DMS53 treated with DMSO at 0.1 percent for 48 hours (cell line): ENCODE results near the gene ELFN1.
"Not testable (repeated sequence)": the region's sequence is repeated elsewhere in the genome, so short reads cannot be mapped to it uniquely, and the experiment has no call there.

Experiments
- DNase-seq: peaks from one replicate; lab custom pipeline; 2025; ENCODE audit not compliant: unreplicated experiment; lab: John Stamatoyannopoulos, UW

The ELFN1 gene

DNA sequence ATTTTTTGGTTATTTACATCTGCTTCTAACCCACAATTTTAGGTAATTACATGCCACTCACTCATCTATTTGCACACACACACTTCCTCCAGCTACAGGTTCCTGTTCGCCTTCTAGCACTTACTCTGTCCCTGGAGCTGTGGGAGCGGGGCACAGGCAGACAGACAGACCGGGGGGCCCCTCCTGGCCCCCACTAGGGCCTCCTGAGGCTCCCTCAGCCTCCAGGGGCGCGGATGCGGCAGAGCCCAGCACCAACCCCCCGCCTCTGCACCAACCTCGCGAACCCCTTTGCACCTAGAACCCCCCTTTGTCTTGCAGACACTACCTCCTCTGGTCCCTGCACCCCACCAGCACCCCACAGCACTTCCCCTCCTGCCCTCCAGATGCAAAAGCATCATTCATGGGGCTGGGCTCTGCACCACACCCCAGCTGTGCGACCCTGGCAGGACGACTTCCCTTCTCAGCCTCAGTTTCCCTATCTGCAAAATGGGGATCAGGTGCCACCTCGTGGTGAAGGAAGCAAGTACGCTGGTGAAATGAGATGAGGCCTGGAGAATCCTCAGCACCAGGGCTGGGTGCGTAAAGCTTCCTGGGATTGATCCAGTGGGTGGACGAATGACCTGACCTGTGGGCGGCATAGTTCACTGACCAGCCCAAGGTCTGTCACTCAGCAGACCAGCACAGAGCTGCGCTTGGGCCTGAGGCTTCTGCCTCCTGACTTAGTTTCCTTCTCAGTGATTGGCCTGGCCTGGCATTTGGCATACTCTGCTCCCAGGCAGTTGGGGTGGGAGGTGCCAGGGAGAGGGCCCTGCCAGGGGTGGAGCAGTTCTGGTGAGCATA lies 37.9 kb downstream of the ELFN1 start:
- no peak for DNase-seq

DNA sequence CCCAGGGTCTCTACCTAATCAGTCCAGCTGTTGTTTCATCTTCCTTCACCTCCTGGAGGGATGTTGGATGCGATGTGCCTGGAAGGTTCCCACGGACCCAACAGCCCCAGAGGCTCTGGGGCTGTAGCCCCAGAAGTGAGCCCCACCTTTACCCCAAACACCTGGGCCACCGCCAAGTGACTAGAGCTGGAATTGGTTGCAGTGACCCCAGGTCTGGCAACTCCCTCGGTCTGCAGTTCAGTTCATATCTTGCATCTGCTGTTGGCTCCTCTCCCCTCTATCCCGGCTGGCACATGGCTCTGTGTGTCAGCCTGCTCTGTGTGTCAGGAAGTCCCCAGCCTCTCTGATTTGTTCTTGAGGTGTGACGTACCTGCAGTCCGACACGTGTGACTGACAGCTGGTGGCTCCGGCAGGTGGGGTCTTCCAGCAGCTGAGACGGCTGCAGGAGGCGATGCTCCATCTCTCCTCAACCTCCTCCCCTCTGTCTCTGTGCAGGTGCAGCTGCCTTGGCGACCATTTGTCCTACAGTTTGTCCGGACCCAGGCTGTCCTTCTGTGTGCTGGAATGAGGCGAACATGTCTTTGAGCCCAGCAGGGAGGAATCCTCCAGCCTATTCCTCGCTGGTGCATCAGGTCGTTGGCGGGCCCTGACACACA lies 38.6 kb downstream of the ELFN1 start:
- DNase-seq, result no peak

DNA sequence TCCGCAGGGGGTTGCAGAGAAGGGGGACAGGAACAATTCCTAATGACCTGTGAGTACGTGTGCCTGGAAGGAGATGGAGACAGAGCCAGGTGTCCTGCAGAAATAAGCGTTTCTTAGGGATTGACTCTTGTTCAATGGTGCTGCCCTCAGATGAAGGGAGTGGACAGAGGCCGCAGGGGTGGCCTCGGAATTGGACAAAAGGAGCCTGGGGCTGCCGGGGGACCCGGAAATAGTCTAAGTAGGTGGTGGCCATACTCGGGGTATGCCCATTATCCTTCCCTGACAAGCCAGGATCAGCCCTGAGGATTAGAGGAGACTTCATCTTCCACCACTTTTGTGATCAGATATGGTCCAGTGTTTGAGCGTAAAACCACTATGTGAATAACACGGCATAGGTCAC lies 39.2 kb downstream of the ELFN1 start:
- DNase-seq, result no peak

DNA sequence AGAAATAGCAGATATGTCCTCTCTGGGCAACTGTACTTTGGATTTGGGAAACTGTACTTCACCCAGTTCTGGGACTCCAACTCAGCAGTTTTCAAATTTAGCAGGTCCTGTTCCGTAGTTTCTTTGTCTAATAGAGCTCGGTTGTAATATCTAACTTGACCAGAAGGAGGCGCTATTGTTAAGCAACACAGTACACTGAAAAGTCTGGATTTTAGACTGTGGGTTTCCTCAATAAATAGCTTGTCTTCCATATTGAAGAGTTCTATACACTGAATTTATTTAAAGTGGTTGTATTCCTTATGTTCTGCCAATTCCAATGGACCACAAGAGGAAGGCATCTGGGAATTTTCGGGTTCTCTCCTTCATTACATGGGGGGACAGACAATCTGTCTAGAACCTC lies 39.8 kb downstream of the ELFN1 start:
- DNase-seq, result no peak

DNA sequence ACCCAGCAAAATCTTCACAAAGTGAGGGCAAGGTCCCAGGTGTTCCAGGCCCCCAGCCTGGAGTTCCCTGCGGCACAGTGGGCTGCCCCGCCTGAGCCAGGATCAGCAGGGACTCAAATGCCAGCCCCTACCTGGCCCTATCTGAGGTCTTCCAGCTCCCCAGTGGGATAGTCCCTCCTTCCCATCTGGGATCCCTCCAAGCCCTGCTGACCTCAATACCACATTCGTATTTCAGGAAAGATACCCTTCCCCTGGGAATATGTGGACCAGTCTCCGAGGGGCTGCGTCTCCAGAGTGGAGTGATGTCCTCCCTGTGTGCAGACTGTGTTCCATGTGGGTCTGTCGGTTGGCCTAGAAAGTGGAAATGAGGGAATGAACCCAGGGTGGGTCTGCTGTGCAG lies 40.9 kb downstream of the ELFN1 start:
- DNase-seq, result no peak

DNA sequence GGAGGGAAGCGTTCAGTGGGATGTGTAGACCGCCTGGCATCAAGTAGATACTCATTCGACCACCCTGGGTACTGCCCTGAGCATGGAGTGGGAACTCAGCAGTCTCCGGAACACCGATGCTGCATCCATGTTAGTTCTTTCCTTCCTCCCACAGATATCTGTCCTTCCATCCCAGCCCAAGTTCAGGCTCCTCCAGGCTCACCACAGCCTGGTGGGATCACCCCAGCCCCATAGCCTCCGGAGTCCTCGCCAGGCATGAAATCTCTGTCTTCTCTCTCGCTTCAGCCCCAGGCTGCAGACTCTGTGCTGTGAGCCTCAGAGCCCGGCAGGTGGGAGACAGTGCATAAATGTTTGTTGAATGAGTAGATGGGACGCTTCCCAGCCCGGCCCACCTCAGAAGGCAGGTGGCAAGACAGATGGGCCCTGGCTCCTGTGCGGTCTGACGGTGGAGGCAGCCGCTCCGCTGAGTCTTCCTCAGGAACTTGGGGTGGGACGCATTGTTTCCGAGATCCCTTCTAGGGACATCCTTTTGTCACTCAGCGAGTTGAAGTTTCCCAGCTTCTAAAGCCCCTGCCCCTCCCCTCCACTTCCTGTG lies 42.9 kb downstream of the ELFN1 start:
- no peak for DNase-seq

DNA sequence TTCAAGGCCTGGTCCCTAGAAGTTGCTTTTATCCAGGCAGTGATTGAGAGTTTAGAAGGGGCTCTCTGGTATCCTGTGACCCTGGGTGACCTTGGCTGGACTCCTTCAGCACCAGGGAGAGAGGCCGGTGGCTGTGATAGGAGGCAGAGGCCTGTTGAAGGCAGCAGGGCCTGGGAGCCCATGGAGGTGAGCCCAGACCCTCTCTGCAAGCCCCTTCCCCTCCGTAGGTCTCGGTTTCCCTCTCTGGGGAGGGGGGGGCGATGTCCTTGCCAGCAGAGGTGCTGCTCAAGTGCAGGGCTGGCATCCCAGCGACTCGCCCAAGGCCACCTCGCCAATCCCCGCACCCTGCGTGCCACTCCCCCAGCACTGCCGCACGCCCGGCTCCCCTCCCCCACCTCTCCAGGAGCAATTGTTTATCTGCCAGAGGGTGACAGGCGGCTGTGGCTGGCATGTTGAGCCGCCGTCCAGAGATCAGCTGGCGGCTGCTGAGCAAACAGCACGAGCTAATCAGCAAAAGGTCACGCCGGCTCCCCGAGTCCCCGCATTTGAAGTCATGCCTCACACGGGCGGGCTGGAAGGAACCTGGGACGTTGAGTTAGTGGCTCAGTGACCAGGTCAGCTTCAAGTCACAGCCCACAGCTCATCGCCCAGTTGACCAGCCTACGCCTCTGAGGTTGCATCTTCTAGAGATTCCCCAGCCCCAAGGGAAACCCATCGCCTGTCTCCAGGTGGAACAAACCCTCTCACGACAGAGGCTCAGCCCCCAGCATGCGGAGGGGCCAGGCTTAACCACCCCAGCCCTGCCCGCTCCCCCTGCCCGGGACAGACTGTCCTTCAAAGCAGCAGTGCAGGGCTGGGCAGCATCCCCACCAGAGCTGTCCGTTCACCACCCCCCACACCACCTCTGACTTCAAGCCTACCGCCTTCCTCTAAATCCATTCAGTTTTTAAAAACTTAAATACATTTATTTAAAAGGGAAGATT lies 43.7 kb downstream of the ELFN1 start:
- DNase-seq, result no peak

DNA sequence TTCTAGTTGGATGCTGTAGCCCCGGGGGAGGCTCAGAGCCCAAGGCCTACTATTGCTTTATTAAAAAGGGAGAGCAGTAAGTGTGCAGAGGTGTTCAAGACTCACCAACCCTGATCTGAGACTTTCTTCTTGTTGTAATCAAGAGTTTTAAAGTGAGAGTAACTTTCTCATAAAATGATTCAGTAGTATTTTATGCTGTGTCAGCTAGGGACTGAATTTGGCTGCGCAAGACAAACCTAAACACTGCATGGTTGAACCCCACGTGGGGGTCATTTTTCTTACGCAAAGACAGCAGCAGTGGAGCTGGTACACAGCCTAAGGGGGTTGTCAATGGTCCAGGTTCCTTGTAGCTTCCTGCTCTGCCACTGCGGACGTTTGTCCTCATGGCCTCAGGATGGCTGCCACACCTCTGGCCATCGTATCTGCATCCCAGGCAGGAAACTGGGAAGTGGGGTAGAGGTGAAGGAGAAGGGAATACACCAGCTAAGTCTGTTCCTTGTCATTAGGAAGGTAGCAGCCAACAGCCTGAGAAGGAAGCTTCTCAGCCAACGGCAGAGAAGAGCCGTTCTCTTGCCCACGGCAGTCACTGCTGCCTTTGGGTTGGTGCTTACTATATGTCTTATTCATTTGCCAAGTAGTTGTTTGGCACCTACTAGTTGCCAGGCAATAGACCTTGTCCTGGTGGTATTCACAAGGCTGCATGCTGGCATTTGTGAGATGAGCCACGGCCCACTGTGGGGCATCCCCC lies 44.7 kb downstream of the ELFN1 start:
- DNase-seq, result no peak

DNA sequence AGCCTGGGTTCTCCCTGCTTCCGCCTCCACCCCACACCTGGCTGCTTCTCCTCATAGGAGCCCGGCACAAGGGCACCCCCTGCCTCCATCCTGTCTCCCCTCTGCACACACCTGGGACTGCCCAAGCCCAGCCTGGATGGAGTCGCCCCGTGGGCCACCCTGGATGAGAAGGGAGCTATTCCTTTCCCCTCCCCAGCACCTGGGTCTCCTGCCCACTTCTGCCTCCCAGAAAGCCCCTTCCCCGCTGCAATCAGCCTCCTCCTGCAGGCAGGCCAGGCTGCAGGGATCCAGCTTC lies 45.2 kb downstream of the ELFN1 start:
- DNase-seq, result no peak

DNA sequence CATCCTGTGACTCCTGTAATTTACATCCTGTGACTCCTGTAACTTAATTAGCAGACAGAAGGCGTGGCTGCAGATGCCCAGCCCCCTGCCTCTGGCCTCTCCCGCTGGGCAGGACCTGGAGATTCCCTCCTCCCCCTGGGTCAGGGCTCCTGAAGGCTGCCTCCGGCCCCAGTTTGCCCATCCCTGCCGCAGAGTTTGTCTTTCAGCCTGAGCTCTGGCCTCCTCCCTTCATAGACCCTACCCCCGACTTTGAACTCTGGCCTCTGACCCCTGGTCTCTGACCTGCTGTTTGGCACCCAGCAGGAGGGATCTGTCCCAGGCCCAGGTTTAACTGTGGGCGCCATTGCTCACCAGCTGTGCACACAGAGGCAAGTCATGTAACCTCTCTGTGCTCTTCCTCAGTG lies 45.6 kb downstream of the ELFN1 start:
- DNase-seq, result no peak

DNA sequence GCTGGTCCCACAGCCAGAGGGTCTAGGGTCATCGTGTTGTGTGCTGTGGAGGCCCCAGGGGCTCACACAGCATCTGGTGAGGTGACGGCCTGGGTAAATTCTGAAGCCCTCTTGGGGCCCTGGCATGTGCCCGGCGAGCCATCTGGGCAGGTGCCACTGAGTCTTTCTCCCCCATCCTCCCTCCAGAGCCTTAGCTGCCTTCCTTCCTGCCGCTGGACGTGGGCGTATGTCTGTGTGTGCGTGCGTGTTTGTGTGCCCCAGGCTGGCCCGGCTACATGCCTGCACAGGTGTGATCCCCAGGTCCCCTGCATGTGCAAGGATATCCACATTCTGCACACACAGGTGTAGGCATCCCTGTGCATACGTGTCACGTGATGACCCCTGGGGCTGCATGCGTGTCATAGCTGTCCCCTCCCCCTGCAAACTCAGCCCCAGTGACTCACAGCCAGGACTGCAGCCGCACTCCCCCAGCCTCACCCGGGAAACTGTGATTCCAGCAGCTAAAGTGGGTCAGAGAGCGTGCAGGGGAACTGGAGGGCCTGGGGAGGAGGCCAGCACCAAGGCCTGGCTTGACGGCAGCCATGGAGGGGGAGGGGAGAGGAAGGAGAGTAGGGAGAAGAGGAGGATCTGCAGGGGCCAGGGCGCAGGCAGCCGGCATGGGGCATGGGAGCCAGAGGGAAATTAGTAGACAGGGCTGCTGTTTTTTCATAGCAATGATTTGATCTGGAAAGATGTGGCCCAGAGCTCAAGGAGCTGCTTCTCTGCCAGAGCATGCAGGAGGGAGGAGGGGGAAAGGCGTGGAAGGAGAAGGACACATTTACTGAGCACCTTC lies 46.4 kb downstream of the ELFN1 start:
- no peak for DNase-seq

DNA sequence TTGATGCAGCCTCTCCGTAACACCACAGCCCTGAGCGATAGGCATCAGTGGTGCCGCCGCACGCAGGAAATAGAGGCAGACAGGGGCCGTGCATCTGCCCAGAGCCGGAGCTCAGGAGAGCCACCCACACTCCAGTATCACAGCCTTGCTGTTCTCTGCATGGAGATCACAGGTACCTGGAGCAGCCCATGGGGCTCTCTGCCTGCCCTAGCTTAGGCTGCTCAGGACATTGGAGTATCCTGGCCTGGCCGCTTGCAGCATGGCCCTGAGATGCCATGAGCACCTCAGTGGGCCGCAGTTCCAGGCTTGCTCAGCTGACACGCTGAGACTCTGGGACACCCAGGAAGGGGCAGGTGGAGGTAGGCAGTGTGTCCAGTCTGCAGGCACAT lies 47.0 kb downstream of the ELFN1 start:
- no peak for DNase-seq

DNA sequence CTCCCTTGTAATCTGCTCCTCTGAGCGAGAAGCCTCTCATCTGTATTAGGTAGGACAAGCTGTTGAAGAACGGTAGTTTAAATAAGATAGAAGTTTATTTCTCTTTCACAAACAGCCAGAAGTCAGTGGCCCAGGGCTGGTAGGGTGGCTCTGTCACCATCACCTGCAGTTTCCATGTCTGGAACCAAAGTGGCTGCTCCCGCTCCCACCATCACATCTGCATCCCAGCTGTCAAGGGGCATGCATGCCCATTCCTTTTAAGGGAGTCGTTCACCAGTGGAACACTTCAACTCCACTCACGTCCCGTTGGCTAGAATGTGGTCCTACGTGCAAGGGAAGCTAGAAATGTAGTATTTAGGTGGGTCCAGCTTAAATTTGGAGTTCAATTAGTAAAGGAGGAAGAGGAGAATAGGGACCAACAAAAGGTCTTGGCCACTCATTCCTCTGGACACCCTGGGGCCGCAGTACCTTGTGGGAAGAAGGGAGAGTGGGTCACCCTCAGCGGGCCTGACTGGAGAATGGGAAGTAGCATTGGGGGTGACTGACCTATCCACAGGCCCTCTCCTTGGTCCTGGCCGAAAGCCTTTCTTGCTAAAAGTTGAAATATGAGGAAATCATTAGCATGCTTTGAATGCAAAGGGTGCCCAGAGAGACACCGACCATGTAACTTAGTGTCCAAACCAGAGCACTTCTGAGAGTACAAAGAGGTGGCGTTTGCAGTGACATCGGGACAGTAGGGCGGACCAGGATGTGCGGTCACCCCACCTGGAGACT lies 48.0 kb downstream of the ELFN1 start:
- DNase-seq, result no peak

DNA sequence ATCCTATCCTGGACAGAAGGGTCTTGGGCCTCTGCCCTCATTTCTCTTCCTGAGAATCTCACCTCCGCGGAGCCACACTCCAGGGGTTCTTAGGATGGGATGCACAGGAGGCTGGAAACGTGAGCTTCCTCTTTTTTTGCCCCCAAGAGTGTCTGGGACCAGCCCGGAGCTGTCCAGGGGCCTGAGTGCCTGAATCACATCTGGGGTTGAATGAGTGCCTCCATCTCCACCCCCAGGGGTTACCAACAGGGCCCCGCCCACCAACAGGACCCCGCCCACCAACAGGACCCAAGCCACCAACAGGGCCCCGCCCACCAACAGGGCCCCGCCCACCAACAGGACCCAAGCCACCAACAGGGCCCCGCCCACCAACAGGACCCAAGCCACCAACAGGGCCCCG lies 48.8 kb downstream of the ELFN1 start:
- DNase-seq, result not testable (repeated sequence)

DNA sequence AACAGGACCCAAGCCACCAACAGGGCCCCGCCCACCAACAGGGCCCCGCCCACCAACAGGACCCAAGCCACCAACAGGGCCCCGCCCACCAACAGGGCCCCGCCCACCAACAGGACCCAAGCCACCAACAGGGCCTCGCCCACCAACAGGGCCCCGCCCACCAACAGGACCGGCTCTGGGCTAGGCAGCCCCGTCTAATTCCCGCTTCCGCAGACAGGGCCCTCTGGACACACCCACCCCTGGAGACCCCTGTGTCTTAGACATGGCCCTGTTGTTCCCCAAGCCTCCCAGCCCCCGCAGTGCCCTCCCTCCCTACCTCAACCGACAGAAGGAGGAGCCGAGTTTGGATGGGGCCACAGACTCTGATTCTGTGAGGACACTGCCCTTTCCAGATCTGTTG lies 49.2 kb downstream of the ELFN1 start:
- not testable (repeated sequence) for DNase-seq

DNA sequence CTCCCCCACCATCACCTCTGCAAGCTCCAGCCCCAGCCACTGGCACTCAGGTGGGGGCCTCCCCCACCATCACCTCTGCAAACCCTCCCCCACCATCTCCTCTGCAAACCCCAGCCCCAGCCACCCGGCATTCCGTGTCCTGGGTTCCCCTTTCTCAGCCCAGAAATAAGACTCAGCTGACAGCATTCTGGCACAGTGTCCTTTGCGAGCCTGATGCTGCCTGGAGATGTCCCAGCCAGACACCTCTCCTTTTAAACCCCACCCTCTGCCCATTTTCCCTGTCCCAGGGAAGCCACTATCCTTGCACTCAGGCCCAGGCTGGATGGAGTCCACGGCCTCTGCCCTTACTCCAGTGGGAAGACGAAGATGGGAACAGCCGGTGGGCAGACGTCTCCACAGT lies 49.8 kb downstream of the ELFN1 start:
- no peak for DNase-seq

DNA sequence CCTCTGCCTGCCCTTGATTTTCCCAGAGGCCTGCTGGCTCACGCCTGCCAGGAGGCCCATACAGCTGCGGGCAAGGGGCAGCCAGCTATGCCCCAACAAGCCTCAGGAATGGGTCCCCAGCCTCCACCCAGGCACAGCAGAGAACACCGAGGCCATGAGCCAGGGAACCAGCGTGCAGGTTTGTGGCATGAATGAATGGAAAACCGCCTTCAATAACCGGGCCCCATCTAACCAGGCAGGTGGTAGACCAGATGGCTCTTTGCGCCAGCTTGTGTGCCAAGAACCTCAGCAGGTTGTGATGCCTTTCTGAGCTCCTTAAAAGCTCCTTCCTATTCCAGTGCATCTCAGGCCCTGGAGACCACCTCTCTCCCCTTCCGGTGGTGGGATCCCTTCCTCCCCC lies 50.2 kb downstream of the ELFN1 start:
- no peak for DNase-seq

DNA sequence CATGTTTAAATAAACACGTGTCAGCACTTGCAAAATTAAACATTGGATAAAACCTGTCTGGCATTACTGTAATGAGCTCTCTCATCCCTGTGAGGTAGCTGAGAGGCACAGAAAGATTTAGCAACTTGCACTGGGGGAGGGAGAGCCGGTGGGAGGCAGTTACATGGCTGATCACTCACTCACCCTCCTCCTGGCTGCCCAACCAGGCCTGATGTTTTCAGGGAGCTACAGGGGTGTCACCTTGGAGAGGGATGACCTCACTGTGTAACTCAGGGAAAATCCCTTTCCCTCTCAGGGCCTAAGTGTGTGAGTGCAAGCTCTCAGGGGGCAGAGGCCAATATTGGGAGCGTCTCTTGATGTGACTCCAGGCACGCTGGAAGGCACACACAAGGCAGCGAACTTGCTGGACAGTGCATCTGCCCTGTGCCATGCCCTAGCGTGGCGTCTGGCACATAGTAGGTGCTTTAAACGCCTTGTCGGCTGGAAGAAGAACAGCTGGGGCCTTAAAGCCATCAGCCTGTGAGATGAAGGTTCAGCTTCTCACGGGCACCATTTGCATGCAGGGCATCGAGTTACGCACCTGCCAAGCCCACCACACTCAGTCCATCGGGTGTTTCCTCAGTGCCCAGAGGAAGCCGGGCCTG lies 51.1 kb downstream of the ELFN1 start:
- no peak for DNase-seq

DNA sequence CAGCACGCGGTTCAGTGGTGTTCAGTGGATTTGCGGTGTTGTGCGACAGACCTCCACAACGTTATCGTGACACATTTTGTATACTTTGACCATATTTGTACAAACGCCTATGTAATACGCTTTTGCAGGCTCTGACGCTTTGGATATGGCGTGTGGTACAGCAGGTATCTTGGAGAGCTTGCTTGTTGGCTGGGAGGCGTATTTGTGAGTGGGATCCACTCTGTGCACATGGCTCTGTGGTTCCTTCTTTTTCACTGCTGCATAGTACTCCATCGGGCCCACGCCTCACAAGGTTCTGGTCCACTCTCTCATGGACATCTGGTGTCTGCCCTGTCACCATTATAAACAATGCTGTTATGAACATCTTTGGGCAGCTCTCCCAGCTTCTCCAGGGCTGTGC lies 53.2 kb downstream of the ELFN1 start:
- DNase-seq, result no peak
